ENCODE results near the gene RCAN2.

GRCh38 chr6:46234700-46235099 lies 256.5 kb downstream of the RCAN2 start:
- TF ChIP-seq CTCF (IDR thresholded peaks at IDR 0.05) (no peak), POLR2A (IDR thresholded peaks at IDR 0.05) (no peak)

Measured in upper lobe of left lung (tissue), 4 donors.